ENCODE data around the gene PPIL4.

PPIL4 gene

GRCh38 chr6:149513915-149514314 lies 31.9 kb downstream of the PPIL4 start:
- H3K9me3 ChIP-seq (ENCODE audit: severe bottlenecking): no peaks in the 10 kb centered on the region
- H3K27ac ChIP-seq (ENCODE audit: poor library complexity, severe bottlenecking): no peak overlapping the region
- no peaks in the 10 kb centered on the region for H3K27me3 ChIP-seq (ENCODE audit: insufficient read depth, poor library complexity, severe bottlenecking)
- H3K36me3 ChIP-seq (ENCODE audit: low read depth): peaks cover 49% of the 10 kb centered on the region
- H3K4me3 ChIP-seq (ENCODE audit: severe bottlenecking): no peak overlapping the region
- H3K4me1 ChIP-seq (ENCODE audit: insufficient read depth, poor library complexity, severe bottlenecking): no peaks in the 10 kb centered on the region
- DNase-seq (ENCODE audit: low spot score) (no peak), ATAC-seq (ENCODE audit: low read depth) (no peak)
- TF ChIP-seq, protein P1, sequence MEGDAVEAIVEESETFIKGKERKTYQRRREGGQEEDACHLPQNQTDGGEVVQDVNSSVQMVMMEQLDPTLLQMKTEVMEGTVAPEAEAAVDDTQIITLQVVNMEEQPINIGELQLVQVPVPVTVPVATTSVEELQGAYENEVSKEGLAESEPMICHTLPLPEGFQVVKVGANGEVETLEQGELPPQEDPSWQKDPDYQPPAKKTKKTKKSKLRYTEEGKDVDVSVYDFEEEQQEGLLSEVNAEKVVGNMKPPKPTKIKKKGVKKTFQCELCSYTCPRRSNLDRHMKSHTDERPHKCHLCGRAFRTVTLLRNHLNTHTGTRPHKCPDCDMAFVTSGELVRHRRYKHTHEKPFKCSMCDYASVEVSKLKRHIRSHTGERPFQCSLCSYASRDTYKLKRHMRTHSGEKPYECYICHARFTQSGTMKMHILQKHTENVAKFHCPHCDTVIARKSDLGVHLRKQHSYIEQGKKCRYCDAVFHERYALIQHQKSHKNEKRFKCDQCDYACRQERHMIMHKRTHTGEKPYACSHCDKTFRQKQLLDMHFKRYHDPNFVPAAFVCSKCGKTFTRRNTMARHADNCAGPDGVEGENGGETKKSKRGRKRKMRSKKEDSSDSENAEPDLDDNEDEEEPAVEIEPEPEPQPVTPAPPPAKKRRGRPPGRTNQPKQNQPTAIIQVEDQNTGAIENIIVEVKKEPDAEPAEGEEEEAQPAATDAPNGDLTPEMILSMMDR (IDR thresholded peaks at IDR 0.05; ENCODE audit: poor library complexity, severe bottlenecking): no peak

- H3K27me3 ChIP-seq (ENCODE audit: insufficient read depth, poor library complexity, severe bottlenecking): no peaks in the 10 kb centered on the region
- TF ChIP-seq, protein P1 (IDR thresholded peaks at IDR 0.05; ENCODE audit: poor library complexity, severe bottlenecking): no peak
Measured at GRCh38 chr6:149510793-149511512, 34.9 kb downstream of the PPIL4 start.

GRCh38 chr6:149508485-149508884 lies 37.4 kb downstream of the PPIL4 start:
- H3K4me1 ChIP-seq (ENCODE audit: insufficient read depth, poor library complexity, severe bottlenecking): no peaks in the 10 kb centered on the region
- H3K36me3 ChIP-seq (ENCODE audit: low read depth): peaks cover 66% of the 10 kb centered on the region
- no peak overlapping the region for H3K27ac ChIP-seq (ENCODE audit: poor library complexity, severe bottlenecking)
- ATAC-seq (ENCODE audit: low read depth) (no peak), DNase-seq (ENCODE audit: low spot score) (no peak)
- H3K27me3 ChIP-seq (ENCODE audit: insufficient read depth, poor library complexity, severe bottlenecking): no peaks in the 10 kb centered on the region
- no peak overlapping the region for H3K4me3 ChIP-seq (ENCODE audit: severe bottlenecking)
- H3K9me3 ChIP-seq (ENCODE audit: severe bottlenecking): no peaks in the 10 kb centered on the region
- TF ChIP-seq, protein P1 (IDR thresholded peaks at IDR 0.05; ENCODE audit: poor library complexity, severe bottlenecking): no peak

More at GRCh38 chr6:149510793-149511512, 34.9 kb downstream of the PPIL4 start:
- Histone ChIP-seq H3K36me3 (ENCODE audit: low read depth) (peaks cover 58% of the 10 kb centered on the region), H3K9me3 (ENCODE audit: severe bottlenecking) (no peaks in the 10 kb centered on the region), H3K4me1 (ENCODE audit: insufficient read depth, poor library complexity, severe bottlenecking) (no peaks in the 10 kb centered on the region), H3K4me3 (ENCODE audit: severe bottlenecking) (no peak overlapping the region), H3K27ac (ENCODE audit: poor library complexity, severe bottlenecking) (no peak overlapping the region)
- ATAC-seq (ENCODE audit: low read depth): no peak
- no peak for DNase-seq (ENCODE audit: low spot score)

GRCh38 chr6:149503872-149504271 lies 42.0 kb downstream of the PPIL4 start:
- no peak overlapping the region for H3K27ac ChIP-seq (ENCODE audit: poor library complexity, severe bottlenecking)
- H3K9me3 ChIP-seq (ENCODE audit: severe bottlenecking): no peaks in the 10 kb centered on the region
- no peak overlapping the region for H3K4me3 ChIP-seq (ENCODE audit: severe bottlenecking)
- DNase-seq (ENCODE audit: low spot score): no peak
- no peaks in the 10 kb centered on the region for H3K4me1 ChIP-seq (ENCODE audit: insufficient read depth, poor library complexity, severe bottlenecking)
- ATAC-seq (ENCODE audit: low read depth): no peak
- no peaks in the 10 kb centered on the region for H3K27me3 ChIP-seq (ENCODE audit: insufficient read depth, poor library complexity, severe bottlenecking)
- peaks cover 39% of the 10 kb centered on the region for H3K36me3 ChIP-seq (ENCODE audit: low read depth)
- TF ChIP-seq, protein P1 (IDR thresholded peaks at IDR 0.05; ENCODE audit: poor library complexity, severe bottlenecking): no peak

DNA sequence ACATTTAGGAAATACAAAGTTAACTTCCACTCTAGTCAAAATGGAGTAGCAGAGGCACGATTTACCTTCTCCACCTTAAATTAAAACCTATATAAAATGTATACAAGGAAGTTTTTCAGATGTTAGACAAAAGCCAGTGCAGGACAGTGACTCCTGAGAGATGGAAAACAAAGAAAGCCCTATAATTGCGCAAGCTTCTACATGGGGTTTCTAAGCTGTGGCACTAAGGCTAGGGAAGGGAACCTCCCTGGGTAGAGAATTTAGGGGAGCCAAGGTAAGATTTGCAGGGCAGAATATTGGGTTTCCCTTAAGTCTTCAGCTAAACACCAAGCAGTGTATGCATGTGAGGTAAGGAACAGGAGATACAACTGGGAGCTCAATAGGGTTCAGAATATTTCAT lies 42.6 kb downstream of the PPIL4 start:
- TF ChIP-seq, protein P1 (IDR thresholded peaks at IDR 0.05; ENCODE audit: poor library complexity, severe bottlenecking): no peak
- no peak overlapping the region for H3K27ac ChIP-seq (ENCODE audit: poor library complexity, severe bottlenecking)
- no peak overlapping the region for H3K4me3 ChIP-seq (ENCODE audit: severe bottlenecking)
- H3K36me3 ChIP-seq (ENCODE audit: low read depth): peaks cover 33% of the 10 kb centered on the region
- H3K27me3 ChIP-seq (ENCODE audit: insufficient read depth, poor library complexity, severe bottlenecking): no peaks in the 10 kb centered on the region
- H3K9me3 ChIP-seq (ENCODE audit: severe bottlenecking): no peaks in the 10 kb centered on the region
- DNase-seq (ENCODE audit: low spot score): no peak
- no peaks in the 10 kb centered on the region for H3K4me1 ChIP-seq (ENCODE audit: insufficient read depth, poor library complexity, severe bottlenecking)
- ATAC-seq (ENCODE audit: low read depth): no peak

All from RWPE2 (cell line).